NCI-H146 treated with DMSO at 0.1 percent for 48 hours (cell line): ENCODE measurements around the gene MOV10.

Experiments
- DNase-seq: peaks from one replicate; lab custom pipeline; 2025; ENCODE audit not compliant: unreplicated experiment; lab: John Stamatoyannopoulos, UW

The MOV10 gene

DNA sequence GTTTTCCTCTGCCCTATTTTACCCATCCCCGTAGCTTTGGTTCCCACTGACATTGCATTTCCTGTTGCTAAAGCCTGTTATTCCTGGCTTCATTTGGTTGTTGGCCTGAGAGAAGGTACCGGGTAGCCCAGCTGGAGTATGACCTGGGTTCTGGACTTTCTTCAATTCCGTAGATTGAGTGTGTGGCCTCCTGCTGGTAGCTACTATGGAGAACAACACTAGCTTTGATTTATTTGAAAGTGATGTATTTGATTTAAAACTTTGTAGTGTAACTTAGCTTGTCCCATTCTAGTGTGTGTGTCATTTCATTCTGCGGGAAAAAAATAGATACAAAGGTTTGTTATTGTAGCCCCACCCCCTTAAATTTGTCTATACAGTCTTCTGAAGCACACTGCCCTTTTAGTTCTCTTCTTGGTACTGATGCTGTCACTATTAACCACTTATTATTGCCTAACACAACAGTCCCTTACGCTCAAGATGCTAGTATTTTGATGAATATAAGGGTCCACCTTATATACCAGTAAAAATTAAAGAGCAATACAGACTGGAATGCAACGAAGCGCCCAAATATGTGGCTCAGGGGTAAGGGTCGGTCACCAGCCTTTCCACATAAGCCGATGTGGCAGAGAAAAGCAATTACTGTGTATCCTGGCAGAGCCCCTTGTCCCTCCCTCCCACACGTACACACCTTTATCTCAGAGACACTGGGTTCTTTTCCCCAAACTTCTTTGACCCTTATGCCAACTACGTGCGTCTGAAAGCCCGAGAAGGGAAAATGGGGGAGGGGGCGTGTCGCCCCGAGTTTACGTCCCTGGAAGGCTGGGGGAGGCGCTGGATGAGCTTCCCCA is 643 bp upstream of the MOV10 start:
- no peak for DNase-seq

DNA sequence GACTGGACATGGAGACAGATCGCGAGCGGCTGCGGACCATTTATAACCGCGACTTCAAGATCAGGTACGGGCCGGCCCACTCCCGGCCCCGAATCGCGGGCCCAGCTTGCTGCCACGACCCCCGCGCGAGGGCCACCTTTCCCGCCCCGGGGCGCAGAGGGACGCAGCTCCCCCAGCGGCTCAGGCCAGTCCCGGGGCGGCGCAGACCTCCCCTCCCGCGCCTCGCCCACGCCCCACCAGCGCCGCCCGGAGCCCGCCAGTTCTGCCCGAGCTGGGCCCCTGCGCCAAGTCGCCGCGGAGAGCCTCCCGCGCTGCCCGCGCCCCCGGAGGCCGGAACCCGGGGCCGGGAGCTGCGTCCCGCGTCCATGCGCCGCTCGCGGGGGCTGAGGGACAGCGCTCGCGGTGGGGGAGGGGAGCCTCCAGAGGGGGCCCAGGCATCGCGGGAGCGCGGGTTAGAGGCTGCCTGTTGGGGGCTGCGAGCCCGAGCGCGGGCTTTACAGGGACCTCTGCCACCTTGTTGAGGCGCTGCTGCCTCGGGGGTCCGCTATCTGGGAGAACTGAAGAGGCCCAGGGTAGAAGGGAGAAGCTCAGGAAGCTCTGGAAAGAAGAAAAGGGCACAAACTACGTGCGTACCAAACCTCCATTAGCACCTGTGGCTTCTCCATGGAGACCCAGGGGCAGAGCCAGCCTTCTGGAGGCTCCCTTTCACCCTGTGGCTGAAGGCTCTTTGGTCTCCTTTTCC is 698 bp downstream of the MOV10 start:
- DNase-seq: peak; percentile 16

DNA sequence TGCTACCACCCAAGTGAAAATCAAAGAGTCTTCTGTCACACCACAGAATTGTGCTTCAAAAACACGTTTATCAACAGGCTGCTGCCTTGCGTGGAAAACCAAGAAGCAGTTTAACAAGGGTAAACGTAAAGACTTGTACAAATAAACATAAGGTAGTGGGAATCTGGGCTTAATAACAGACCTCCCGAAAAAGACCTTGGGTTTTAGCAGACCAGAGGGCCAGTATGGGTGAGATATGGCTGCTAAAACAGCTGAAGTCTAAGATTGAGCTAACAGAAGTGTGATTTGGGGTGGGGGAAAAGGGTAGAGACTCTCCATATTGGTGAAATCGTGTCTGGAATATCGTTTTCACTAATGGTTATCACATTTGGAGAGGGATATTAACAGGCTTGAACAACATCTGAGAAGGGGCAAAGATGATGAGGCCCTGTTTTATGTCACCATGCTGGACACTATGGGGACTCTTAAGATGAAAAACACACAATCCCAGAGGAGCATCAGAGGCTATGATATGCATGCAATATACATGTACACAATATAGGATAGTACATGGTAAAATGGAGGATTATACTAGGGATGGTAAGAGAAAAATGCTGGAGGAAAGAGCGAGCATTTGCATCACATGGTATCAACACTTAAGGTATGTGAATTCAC is 1.4 kb downstream of the MOV10 start:
- no peak for DNase-seq

DNA sequence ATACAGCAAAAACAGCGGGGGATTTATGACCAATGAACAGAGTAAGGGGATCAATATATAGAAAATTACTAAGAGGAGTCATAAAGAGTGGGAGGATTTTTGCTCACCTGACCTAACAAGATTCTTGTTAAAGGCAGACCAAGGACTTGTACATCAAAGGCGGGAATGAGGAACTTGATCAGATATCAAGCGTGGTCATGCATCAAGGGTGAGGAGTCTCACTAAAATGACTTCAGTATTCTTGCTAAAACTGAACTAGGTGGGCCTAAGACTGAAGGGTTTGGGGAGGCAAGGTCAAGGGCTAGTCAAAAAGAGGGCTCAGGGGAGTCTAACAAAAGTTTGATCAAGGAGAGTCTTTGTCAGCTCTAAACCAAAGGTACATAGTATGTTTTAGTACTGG is 2.1 kb downstream of the MOV10 start:
- DNase-seq: no peak

DNA sequence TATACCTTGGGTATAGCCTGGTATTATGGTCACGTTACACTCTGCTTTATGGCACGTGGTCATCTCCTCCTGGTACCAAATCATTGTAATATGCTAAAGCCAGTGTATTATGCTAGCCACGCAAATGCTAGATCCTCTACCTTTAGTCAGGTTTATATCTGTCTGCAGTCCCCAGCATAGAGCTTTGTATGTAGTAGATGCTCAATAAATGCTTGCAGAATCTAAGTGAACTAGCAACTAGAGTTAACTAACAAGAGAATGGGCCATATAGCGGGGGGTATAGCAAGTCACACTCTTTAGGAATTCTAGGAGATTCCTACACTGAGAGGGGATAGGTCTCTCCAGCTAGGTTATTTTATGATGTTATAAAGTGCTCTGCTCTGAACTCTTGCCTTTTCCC is 3.0 kb downstream of the MOV10 start:
- DNase-seq: no peak

DNA sequence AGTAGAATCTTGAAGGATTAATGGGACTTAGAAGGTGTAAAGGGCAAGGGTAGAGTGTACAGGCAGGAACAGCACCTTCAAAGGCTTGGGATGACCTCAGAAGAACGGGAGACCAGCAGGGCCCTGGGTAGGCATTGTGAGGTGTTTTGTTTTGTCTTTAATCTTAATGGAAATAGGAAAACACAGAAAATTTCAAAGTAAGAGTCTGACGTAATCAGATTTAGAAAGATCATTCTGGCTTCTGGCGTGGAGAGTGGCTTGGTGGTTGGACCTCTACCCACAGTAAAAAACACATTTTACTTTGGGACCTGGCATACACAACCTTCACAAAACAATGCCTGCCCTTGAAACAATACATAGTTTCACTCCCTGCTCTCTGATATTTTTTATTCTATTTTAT is 4.1 kb downstream of the MOV10 start:
- DNase-seq: no peak

DNA sequence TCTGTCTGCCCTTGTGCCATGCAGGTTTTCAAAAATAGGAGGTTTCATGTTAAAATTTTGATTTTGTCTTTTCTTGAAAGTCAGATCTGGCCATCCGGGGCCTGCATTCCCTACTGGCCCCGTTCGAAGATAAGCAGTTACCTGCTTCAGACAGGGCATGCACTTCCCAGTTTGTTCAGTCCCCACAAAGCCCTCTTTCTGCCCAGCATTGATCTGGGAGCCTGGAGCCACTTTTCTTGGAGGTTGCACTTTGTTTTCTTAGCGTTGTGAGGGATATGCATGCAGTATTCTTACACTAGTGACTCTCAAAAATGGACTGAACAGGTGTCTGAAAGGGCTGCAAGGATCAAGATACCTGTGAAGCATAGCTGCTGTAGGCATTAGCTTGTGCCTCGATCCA is 11.5 kb downstream of the MOV10 start:
- DNase-seq: no peak

DNA sequence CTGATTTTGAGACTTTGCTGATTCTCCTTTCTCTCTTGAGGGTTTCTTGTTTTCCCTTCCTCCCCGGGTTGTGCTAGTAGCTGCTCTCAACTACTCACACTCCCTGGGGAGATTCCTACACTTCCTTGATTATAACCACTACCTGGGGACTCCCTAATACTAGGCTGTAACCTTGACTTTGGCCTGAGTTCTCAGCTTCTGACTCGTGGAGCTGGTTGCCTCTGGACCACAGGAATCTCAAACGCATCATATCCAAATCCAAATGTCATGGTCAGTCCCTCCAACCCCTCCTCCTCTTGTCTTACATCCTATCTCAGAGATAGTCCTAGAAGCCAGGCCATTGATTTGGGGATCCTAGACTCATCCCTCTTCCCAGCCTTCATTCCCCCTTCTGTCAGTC is 12.0 kb downstream of the MOV10 start:
- no peak for DNase-seq

DNA sequence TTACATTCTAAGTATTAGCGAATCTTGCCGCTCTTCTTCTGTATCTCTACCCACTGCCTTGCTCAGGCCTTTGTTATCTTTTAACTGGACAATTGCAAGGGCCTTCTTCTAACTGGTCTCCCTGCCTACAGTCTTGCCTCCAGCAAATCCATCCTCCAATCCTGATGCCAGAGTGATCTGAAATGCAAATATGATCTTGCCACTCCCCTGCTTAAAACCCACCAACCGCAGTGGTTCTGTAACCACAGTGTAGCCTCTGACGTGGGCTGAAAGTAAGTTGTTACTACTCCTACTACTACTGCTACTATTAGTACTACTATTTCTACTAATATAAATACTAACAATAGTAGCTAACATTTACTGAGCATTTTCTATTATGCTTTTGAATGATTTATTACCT is 12.4 kb downstream of the MOV10 start:
- no peak for DNase-seq

DNA sequence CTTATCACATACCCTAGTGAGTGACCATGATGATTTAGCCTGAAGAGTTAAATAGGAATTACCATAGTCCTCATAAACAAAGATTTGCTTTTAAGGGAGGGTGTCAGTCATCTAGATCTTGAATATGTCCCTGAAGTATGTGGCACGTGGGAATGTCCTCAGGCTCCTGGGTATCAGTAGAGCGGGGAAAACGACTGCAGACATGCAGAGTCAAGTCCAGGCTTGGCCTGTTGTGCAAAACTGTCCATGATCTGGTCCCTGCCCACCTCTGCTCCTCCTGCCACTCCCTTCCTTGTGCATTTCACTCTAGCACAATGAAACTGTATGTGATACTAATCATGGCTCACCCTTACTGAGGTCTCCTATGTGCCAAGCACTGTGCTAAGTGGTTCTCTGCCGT is 12.9 kb downstream of the MOV10 start:
- DNase-seq: no peak

DNA sequence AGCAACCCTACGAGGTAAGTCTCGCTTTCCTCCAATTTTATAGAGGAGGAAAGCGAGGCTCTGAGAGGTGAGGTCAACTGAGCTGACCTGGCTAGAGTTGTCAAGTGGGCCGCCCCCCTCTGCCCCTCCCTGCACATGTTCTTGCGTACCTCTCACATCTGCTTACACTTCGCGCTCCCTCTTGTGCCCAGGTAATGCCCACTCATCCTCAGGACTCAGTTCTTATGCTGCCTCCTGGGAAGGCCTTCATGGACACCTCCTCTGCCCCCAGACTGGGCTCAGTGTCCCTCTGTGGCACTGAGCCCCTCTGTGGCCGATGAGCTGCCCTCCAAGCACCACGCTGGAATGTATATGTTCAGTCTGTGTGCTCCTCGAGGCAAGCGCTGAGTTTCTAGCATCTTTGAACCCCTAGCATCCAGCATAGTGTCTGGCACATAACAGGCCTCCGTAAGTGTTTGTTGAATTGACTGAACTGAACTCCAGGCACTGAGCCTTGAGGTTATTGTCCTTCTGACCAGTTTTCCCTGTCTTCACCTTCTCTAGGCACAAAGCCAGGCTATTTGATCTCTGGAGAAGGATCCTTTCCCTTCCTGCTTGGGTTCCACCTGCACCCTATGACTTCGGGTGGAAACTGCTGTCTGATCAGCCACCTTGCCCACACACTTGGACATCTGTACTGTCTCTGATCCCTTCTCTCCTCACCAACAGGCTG is 13.5 kb downstream of the MOV10 start:
- DNase-seq: no peak

DNA sequence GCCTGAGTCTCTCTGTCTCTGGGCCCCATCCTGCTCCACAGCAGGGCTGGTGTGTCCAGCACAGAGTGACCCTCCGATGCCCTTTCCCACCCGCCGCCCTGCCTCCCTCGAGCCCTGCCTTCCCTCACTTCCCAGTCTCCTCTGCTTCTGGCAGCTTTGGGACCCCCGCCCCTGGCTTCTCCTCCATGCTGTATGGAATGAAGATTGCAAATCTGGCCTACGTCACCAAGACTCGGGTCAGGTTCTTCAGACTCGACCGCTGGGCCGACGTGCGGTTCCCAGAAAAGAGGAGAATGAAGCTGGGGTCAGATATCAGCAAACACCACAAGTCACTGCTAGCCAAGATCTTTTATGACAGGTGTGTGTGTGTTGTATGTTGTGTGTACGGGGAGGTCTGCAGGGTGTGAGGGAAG is 14.3 kb downstream of the MOV10 start:
- DNase-seq: no peak

DNA sequence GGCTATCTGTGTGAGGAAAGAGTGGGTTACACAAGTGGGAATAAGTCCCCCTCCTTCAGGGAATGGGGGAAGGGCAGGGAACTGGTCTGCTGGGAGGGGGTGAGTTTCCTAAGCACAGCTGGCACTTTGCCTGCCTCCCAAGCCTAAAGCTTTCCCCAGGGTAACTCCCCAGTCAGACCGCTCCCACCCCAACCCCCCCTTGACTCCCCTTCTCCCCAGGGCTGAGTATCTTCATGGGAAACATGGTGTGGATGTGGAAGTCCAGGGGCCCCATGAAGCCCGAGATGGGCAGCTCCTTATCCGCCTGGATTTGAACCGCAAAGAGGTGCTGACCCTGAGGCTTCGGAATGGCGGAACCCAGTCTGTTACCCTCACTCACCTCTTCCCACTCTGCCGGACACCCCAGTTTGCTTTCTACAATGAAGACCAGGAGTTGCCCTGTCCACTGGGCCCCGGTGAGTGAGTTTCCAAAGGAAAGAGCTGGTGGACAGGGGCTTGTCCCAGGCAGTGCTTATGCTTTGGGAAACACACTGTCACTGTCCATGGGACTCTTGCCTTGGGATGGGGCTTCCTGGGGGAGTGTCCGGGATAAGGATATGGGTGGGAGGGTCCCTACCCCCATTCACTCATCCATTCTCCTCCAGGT is 14.9 kb downstream of the MOV10 start:
- no peak for DNase-seq

DNA sequence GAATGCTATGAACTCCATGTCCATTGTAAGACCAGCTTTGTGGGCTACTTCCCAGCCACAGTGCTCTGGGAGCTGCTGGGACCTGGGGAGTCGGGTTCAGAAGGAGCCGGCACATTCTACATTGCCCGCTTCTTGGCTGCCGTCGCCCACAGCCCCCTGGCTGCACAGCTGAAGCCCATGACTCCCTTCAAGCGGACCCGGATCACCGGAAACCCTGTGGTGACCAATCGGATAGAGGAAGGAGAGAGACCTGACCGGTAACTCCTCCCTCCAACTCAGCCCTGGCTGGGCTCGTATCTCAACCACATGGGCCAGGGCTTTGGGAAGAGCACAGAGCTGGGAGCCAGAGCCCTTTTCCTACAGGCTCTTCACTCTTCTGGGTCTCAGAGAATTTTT is 15.4 kb downstream of the MOV10 start:
- no peak for DNase-seq

DNA sequence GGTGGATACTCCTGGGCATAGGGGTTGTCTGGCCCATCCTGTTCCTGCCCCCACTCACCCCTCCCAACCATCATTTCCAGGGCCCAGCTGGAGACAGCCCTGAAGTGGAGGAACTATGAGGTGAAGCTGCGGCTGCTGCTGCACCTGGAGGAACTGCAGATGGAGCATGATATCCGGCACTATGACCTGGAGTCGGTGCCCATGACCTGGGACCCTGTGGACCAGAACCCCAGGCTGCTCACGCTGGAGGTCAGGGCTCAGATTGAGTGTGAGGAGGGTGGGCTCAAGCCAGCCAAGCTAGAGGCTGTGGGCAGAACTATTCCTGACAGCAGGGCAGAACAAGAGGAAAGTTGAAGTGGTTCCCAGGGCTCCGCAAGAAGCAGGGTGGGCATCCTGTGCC is 18.2 kb downstream of the MOV10 start:
- no peak for DNase-seq

DNA sequence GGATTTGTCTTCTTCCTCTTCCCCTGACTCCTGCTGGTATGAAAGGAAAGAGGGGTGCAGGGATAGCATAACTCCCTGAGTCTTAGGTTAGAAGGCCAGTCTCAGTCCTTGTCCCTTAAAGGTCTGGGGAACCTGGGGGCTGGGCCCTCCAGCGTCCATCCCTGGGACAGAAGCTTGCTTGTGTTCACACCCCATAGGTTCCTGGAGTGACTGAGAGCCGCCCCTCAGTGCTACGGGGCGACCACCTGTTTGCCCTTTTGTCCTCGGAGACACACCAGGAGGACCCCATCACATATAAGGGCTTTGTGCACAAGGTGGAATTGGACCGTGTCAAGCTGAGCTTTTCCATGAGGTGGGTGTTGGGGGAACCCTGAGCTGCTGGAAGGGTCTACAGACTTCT is 19.4 kb downstream of the MOV10 start:
- DNase-seq: no peak

DNA sequence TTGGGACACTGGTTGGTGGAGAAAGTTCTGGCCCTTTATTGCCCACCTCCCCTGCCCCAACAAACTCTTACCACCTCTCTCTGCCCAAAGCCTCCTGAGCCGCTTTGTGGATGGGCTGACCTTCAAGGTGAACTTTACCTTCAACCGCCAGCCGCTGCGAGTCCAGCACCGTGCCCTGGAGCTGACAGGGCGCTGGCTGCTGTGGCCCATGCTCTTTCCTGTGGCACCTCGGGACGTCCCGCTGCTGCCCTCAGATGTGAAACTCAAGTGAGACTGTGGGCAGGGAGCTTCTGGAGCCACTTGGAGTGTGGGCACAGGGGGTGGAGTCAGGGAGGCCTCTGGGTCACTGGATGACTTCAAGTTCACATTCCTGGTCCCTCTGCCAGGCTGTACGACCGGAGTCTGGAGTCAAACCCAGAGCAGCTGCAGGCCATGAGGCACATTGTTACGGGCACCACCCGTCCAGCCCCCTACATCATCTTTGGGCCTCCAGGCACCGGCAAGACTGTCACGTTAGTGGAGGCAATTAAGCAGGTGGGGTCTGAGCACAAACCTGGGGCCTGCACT is 20.0 kb downstream of the MOV10 start:
- DNase-seq: no peak

DNA sequence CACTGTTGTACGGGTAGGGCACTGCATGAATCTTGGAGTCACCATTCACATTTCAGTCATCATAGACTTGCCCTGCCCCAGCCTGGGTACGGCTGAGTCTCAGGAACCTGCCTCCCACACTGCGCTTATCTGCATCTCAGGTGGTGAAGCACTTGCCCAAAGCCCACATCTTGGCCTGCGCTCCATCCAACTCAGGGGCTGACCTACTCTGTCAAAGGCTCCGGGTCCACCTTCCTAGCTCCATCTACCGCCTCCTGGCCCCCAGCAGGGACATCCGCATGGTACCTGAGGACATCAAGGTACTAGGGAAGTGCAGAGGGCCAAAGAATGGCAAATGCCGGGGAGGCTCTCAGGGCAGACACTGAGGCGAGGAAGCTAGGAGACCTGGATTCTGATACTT is 20.8 kb downstream of the MOV10 start:
- no peak for DNase-seq

DNA sequence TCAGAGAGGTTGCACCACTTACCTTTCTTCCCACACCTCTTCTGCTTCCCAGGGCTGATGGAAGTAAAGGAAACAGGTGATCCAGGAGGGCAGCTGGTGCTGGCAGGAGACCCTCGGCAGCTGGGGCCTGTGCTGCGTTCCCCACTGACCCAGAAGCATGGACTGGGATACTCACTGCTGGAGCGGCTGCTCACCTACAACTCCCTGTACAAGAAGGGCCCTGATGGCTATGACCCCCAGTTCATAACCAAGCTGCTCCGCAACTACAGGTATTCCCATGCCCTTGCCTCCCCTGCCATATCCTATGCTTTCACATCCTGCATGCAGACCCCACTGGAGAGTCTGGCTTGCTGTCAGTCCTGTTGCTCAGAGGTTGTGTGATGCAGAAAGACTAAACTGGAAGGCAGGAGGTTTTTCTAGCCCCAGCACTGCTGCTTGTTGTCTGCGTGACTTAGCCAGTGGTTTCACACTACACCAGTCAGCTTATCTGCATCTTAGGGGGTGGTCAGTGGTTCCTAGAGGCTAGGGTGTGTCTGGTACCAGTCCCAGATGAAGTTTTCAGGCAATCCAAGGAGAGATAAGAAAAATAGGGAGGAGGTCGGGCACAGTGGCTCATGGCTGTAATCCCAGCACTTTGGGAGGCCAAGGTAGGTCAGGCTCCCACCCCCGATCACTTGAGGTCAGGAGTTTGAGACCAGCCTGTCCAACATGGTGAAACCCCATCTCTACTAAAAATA is 22.3 kb downstream of the MOV10 start:
- no peak for DNase-seq

DNA sequence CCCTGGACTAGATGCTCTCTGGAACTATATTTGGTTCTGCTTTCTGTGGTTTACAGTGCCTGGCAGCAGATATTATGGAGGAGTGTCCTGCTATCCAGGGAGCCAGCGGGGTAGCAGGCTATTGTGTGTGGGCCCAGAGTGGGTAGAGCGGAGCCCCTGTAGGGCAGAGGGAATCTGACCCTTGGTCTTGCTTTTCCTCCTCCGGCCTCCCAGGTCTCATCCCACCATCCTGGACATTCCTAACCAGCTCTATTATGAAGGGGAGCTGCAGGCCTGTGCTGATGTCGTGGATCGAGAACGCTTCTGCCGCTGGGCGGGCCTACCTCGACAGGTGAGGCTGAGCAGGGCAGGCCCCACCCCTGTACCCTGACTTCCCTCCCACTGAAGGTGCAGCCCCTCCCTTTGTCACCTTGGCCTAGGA is 23.3 kb downstream of the MOV10 start:
- DNase-seq: no peak
